Neural crest cell (in vitro differentiated cells): ENCODE data around the gene APPBP2. TPM values are rescaled to one million over a fixed set of nuclear protein-coding genes. Genes with fewer than 3 reads are reported as not detected.

Experiments used
- DNase-seq: peaks from one replicate; pipeline ENCODE4 v3.0.0; 2021; ENCODE audit warnings: low read depth, mixed read lengths, low spot score
- H3K27ac Mint-ChIP-seq: one replicate; pipeline ENCODE4 v1.8.0; 2021; ENCODE audit warnings: mild to moderate bottlenecking, mixed read lengths; ENCODE audit not compliant: unreplicated experiment
- H3K27me3 Mint-ChIP-seq: 2 replicates; pipeline ENCODE4 v1.8.0; 2021; ENCODE audit warnings: low read depth, mild to moderate bottlenecking, mixed read lengths
- H3K36me3 Mint-ChIP-seq: 2 replicates; pipeline ENCODE4 v1.8.0; 2021; ENCODE audit warnings: low read depth, mild to moderate bottlenecking, mixed read lengths
- H3K4me1 Mint-ChIP-seq: 2 replicates; pipeline ENCODE4 v1.8.0; 2021; ENCODE audit warnings: mixed read lengths
- H3K4me3 Mint-ChIP-seq: one replicate; pipeline ENCODE4 v1.8.0; 2021; ENCODE audit warnings: mild to moderate bottlenecking, mixed read lengths
- H3K9me3 Mint-ChIP-seq: 2 replicates; pipeline ENCODE4 v1.8.0; 2021; ENCODE audit warnings: mixed read lengths
- CTCF ChIP-seq: fragments of 200-600 bp; sonication (generic); conservative IDR thresholded peaks from 2 replicates; pipeline ENCODE4 v1.5.0; 2021; ENCODE audit warnings: antibody characterized with exemption, mild to moderate bottlenecking
- total RNA-seq: library from RNA; stranded (reverse); gene quantifications from 2 replicates; pipeline ENCODE4 v1.2.1, GENCODE V29; 2021

The APPBP2 gene
- total RNA-seq, 1 donor from 2014 or later = 59.2 TPM

GRCh38 chr17:60472449-60472848, 53.6 kb downstream of the APPBP2 start:
- H3K4me1 Mint-ChIP-seq = peaks cover 6% of the 10 kb centered on the region
- H3K27me3 Mint-ChIP-seq = no peaks in the 10 kb centered on the region
- no peak overlapping the region for H3K27ac Mint-ChIP-seq
- no peaks in the 10 kb centered on the region for H3K9me3 Mint-ChIP-seq
- peaks cover 30% of the 10 kb centered on the region for H3K36me3 Mint-ChIP-seq
- no peak for TF ChIP-seq CTCF
- H3K4me3 Mint-ChIP-seq = no peak overlapping the region
- no peak for DNase-seq

GRCh38 chr17:60471451-60471850, 54.6 kb downstream of the APPBP2 start:
- no peak for DNase-seq
- Mint-ChIP-seq H3K4me3 (no peak overlapping the region), H3K9me3 (no peaks in the 10 kb centered on the region), H3K4me1 (peaks cover 6% of the 10 kb centered on the region), H3K27ac (no peak overlapping the region), H3K27me3 (no peaks in the 10 kb centered on the region), H3K36me3 (peaks cover 28% of the 10 kb centered on the region)
- TF ChIP-seq CTCF = no peak

GRCh38 chr17:60468371-60468770, 57.7 kb downstream of the APPBP2 start:
- no peak overlapping the region for H3K4me3 Mint-ChIP-seq
- H3K4me1 Mint-ChIP-seq = peaks cover 6% of the 10 kb centered on the region
- peaks cover 28% of the 10 kb centered on the region for H3K36me3 Mint-ChIP-seq
- TF ChIP-seq CTCF = no peak
- H3K27me3 Mint-ChIP-seq = no peaks in the 10 kb centered on the region
- H3K9me3 Mint-ChIP-seq = no peaks in the 10 kb centered on the region
- DNase-seq = no peak
- no peak overlapping the region for H3K27ac Mint-ChIP-seq

GRCh38 chr17:60464343-60464742, 61.7 kb downstream of the APPBP2 start:
- H3K27ac Mint-ChIP-seq = no peak overlapping the region
- no peaks in the 10 kb centered on the region for H3K4me1 Mint-ChIP-seq
- no peaks in the 10 kb centered on the region for H3K27me3 Mint-ChIP-seq
- TF ChIP-seq CTCF = no peak
- DNase-seq = no peak
- no peak overlapping the region for H3K4me3 Mint-ChIP-seq
- no peaks in the 10 kb centered on the region for H3K9me3 Mint-ChIP-seq
- H3K36me3 Mint-ChIP-seq = peaks cover 12% of the 10 kb centered on the region

- TF ChIP-seq CTCF = no peak
- DNase-seq = no peak
- no peak overlapping the region for H3K4me3 Mint-ChIP-seq
- no peaks in the 10 kb centered on the region for H3K9me3 Mint-ChIP-seq
- peaks cover 19% of the 10 kb centered on the region for H3K36me3 Mint-ChIP-seq
- H3K27me3 Mint-ChIP-seq = no peaks in the 10 kb centered on the region
- H3K4me1 Mint-ChIP-seq = no peaks in the 10 kb centered on the region
- no peak overlapping the region for H3K27ac Mint-ChIP-seq
Measured at GRCh38 chr17:60463157-60463835, 62.7 kb downstream of the APPBP2 start.
